ENCODE measurements around the gene TGOLN2. TPM values are rescaled to one million over a fixed set of nuclear protein-coding genes. Genes with fewer than 3 reads are reported as not detected.

The TGOLN2 gene
- total RNA-seq (2021): 86.1 and 87.2 TPM in 2 replicates
- Bru-seq, nascent RNA: percentile 90 among the genes with signal in this experiment
- percentile 98 among the genes with signal in this experiment for BruChase-seq, experiment 1, labeled RNA remaining after a 2-hour chase
- percentile 99 among the genes with signal in this experiment for BruChase-seq, experiment 2, labeled RNA remaining after a 6-hour chase
- long read RNA-seq, full-length matches to known transcripts: 31 of 61 reads
- long read RNA-seq, partial matches to known transcripts: 1 of 61 reads
- long read RNA-seq, other reads (novel, unspliced or antisense): 29 of 61 reads

DNA sequence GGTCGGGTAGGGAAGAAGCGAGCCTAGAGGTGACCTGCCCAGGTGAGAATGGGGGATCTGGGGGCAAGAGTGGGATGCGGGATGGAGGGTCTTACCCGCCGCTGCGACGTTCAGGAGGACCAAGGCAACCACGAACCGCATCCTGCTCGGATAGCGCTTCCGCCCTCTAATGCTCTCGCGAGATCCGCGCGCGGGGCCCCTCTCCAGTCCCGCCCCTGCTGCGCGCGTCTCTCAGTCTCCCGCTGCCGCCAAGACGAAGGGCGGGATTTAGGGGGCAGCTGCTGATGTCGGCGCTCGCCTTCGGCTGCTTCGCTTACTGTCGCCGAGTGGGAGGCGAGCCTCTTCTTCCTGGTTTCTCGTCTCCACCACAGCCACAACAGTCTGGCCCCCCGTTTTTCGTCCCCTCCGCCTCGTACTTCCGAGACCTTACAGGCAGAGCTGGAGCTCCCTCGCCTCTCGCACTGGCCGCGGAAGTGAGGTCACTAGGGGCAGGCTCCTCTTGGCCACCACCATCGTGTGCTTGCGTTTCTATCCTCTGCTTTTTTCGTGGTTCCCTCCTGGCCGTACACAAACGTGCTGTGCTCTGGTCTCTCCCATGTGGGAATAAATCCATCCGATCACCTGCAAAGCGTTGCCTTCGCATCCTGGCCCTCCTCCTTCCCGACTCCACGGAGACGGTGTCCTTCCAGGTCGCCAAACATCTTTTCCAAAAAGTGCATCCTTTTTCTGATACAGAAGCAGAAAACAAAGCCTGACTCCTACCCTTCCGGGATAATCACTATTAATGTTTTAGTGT, at the start of gene TGOLN2:
Gene TGOLN2, minus strand, starts transcription at position 168 of the 796 bp plus-strand sequence. Its CDS starts 27 bp downstream, at position 141.
- Histone ChIP-seq H3K4me2 (peak within 1 kb of the TSS; percentile 96), H3K27ac (peak within 1 kb of the TSS; percentile 68), H3K4me1 (replicated peaks; ENCODE audit: insufficient read depth) (peaks cover 30% of the 10 kb centered on the region), H3K9me3 (ENCODE audit: insufficient read depth, low read depth) (no peaks in the 10 kb centered on the region), H3K27me3 (ENCODE audit: insufficient read depth, low read depth) (no peaks in the 10 kb centered on the region), H3K79me2 (ENCODE audit: low read depth) (peaks cover 52% of the 10 kb centered on the region), H4K20me1 (ENCODE audit: insufficient read depth) (peaks cover 27% of the 10 kb centered on the region), H3F3A (ENCODE audit: insufficient read depth, low read depth) (peaks cover 8% of the 10 kb centered on the region; the same call in 1 of the 2 replicates), H3K4me3 (peak within 1 kb of the TSS; percentile 93), H3K36me3 (ENCODE audit: low read depth) (peaks cover 26% of the 10 kb centered on the region), H2AFZ (peak within 1 kb of the TSS; percentile 80), H3K9me2 (ENCODE audit: insufficient read depth) (no peaks in the 10 kb centered on the region)
- ChIA-PET POLR2A (ENCODE audit: unreplicated experiment) (interaction anchor here (0.5 to 0.9 kb wide), 8 partner anchors 9 to 1294 kb away, joined by 3 to 43 read pairs (median 8); partner anchors contain the start of genes MAT2A and RETSAT), CTCF (interaction anchor here (0.6 to 1.5 kb wide), 3 partner anchors 27 to 310 kb away, joined by 3 to 4 read pairs (median 3); partner anchors contain the start of gene ELMOD3)
- TF ChIP-seq CTCF (conservative IDR thresholded peaks at IDR 0.05): no peak; the same call in 1 of the 2 replicates
- TF ChIP-seq EZH2 (IDR thresholded peaks at IDR 0.05; ENCODE audit: low read depth): no peak
- intact Hi-C loops (cut with micrococcal nuclease; ENCODE audit: unreplicated experiment): loop anchor here (2.0 to 5.0 kb wide), 3 partner anchors 27 to 224 kb away; partner anchors contain the start of genes CAPG, ELMOD3 and RETSAT
- BruUV-seq (replicated peaks): TSS peak; percentile 98
- peak; percentile 75 to 85 for DNase-seq

DNA sequence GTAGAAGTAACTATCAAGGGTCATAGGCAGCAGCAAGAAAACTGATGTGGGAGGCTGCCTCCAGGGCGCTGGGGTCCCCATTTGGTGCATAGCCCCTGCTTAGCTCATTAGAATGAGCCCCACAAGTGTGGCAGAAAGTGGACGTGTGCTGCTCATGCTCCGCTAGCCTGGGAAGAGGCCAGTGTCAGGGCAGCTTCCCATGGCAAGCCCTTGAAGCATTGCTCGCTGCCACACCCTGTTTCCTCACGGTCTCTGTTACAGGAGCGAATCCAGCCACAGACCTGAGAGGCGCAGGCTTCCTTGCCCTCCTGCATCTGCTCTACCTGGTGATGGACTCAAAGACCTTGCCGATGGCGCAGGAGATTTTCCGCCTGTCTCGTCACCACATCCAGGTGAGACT, 49.3 kb upstream of the TGOLN2 start:
- no peaks in the 10 kb centered on the region for H3K9me2 ChIP-seq (ENCODE audit: insufficient read depth)
- intact Hi-C loops (cut with micrococcal nuclease; ENCODE audit: unreplicated experiment): no loop called here
- H2AFZ ChIP-seq: no peak overlapping the region
- no peak for TF ChIP-seq CTCF (conservative IDR thresholded peaks at IDR 0.05)
- no peak for DNase-seq
- no TSS peak for BruUV-seq (replicated peaks)
- POLR2A ChIA-PET (ENCODE audit: unreplicated experiment): no interaction called here
- no peak overlapping the region for H3K4me2 ChIP-seq
- H3K9me3 ChIP-seq (ENCODE audit: insufficient read depth, low read depth): 0 out of 2 replicates have a peak, but pooled peaks cover 7% of the 10 kb centered on the region
- no peak overlapping the region for H3K27ac ChIP-seq
- H3K27me3 ChIP-seq (ENCODE audit: insufficient read depth, low read depth): no peaks in the 10 kb centered on the region
- H3K4me1 ChIP-seq (replicated peaks; ENCODE audit: insufficient read depth): no peaks in the 10 kb centered on the region
- H3K36me3 ChIP-seq (ENCODE audit: low read depth): 0 out of 2 replicates have a peak, but pooled peaks cover 4% of the 10 kb centered on the region
- no peaks in the 10 kb centered on the region; the same call in 1 of the 2 replicates for H3F3A ChIP-seq (ENCODE audit: insufficient read depth, low read depth)
- CTCF ChIA-PET: no interaction called here
- H3K79me2 ChIP-seq (ENCODE audit: low read depth): no peaks in the 10 kb centered on the region
- H3K4me3 ChIP-seq: no peak overlapping the region
- H4K20me1 ChIP-seq (ENCODE audit: insufficient read depth): no peaks in the 10 kb centered on the region

GRCh38 chr2:85376291-85377065, 48.7 kb upstream of the TGOLN2 start:
- H4K20me1 ChIP-seq (ENCODE audit: insufficient read depth): no peaks in the 10 kb centered on the region
- ChIA-PET POLR2A (ENCODE audit: unreplicated experiment) (no interaction called here), CTCF (no interaction called here)
- H3K9me3 ChIP-seq (ENCODE audit: insufficient read depth, low read depth): 0 out of 2 replicates have a peak, but pooled peaks cover 7% of the 10 kb centered on the region
- no peaks in the 10 kb centered on the region for H3K9me2 ChIP-seq (ENCODE audit: insufficient read depth)
- H3K27ac ChIP-seq: no peak overlapping the region
- no TSS peak for BruUV-seq (replicated peaks)
- no peaks in the 10 kb centered on the region for H3K79me2 ChIP-seq (ENCODE audit: low read depth)
- TF ChIP-seq CTCF (conservative IDR thresholded peaks at IDR 0.05) (no peak), EZH2 (IDR thresholded peaks at IDR 0.05; ENCODE audit: low read depth) (no peak)
- DNase-seq: no peak
- no peak overlapping the region for H3K4me3 ChIP-seq
- H3F3A ChIP-seq (ENCODE audit: insufficient read depth, low read depth): no peaks in the 10 kb centered on the region; the same call in 1 of the 2 replicates
- H3K4me1 ChIP-seq (replicated peaks; ENCODE audit: insufficient read depth): no peaks in the 10 kb centered on the region
- H3K4me2 ChIP-seq: no peak overlapping the region
- no peak overlapping the region for H2AFZ ChIP-seq
- H3K27me3 ChIP-seq (ENCODE audit: insufficient read depth, low read depth): no peaks in the 10 kb centered on the region
- H3K36me3 ChIP-seq (ENCODE audit: low read depth): 0 out of 2 replicates have a peak, but pooled peaks cover 4% of the 10 kb centered on the region
- intact Hi-C loops (cut with micrococcal nuclease; ENCODE audit: unreplicated experiment): no loop called here
